Measurements from ENCODE around the gene LHX8. TPM values are rescaled to one million over a fixed set of nuclear protein-coding genes. Genes with fewer than 3 reads are reported as not detected.

LHX8 gene
- total RNA-seq, 1 donor from 2014 or later, result not detected

DNA sequence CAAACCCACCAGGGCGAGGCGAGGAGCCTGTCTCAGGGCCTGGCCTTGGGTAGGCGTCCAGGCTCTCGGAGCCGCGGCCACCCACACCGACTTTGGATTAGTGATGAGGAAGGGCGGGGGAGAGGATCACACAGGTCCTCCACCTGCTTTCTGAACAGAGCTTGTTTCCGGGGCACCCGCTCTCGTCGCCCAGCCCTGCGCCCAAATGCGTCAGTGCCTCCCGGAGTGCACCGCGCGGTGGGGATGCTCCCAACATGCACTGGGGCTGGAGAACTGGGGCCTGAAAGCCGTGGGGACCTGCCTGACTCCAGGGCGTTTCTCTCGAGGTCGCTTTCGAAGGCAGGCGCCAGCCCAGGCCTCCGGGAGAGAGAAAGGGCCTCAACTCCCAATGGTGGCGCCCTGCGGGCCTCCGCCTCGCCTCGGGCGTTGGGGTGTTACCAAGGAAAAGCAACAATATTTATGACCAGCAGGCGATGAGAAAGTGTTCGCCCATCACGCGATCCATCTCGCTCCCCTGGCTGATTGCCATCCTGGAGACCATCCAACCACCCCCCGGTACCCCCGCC is 8.9 kb upstream of the LHX8 start:
- Histone ChIP-seq H3K4me3 (ENCODE audit: low read depth, low read length) (no peak overlapping the region), H3K36me3 (ENCODE audit: control insufficient read depth, insufficient read depth, low read length) (no peaks in the 10 kb centered on the region), H3K27me3 (ENCODE audit: control insufficient read depth, insufficient read depth, low read length) (peaks cover 34% of the 10 kb centered on the region)
- TF ChIP-seq, protein P1, sequence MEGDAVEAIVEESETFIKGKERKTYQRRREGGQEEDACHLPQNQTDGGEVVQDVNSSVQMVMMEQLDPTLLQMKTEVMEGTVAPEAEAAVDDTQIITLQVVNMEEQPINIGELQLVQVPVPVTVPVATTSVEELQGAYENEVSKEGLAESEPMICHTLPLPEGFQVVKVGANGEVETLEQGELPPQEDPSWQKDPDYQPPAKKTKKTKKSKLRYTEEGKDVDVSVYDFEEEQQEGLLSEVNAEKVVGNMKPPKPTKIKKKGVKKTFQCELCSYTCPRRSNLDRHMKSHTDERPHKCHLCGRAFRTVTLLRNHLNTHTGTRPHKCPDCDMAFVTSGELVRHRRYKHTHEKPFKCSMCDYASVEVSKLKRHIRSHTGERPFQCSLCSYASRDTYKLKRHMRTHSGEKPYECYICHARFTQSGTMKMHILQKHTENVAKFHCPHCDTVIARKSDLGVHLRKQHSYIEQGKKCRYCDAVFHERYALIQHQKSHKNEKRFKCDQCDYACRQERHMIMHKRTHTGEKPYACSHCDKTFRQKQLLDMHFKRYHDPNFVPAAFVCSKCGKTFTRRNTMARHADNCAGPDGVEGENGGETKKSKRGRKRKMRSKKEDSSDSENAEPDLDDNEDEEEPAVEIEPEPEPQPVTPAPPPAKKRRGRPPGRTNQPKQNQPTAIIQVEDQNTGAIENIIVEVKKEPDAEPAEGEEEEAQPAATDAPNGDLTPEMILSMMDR (IDR thresholded peaks at IDR 0.05; ENCODE audit: insufficient read depth, low read length, severe bottlenecking), result no peak
- no peak for FAIRE-seq
- DNase-seq (ENCODE audit: low read depth), result no peak

DNA sequence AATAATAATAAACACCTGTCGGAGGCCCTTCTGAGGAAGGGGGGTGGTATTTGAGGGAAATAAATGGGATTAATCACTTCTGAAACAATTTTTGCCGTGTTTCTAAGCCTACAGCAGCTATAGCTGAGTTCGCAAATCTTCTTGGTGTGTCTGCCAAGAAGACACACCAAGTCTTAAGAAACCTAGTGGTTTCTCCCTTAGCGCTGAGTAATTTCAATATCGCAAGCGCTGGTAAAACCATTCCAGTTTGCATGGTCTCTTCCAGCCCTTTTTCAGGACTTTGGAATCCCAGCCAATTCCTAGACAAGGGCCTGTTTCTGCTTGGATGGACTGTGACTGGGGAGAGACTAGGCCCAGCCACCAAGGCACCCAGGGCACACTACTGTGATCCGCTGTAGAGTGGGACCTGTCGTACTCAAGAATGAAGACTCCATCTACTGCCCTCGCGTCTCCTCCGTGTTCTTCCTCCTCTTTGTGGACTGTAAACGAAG is 7.5 kb upstream of the LHX8 start:
- Histone ChIP-seq H3K27me3 (ENCODE audit: control insufficient read depth, insufficient read depth, low read length) (peaks cover 47% of the 10 kb centered on the region), H3K4me3 (ENCODE audit: low read depth, low read length) (no peak overlapping the region), H3K36me3 (ENCODE audit: control insufficient read depth, insufficient read depth, low read length) (no peaks in the 10 kb centered on the region)
- no peak for DNase-seq (ENCODE audit: low read depth)
- no peak for FAIRE-seq
- TF ChIP-seq, protein P1 (IDR thresholded peaks at IDR 0.05; ENCODE audit: insufficient read depth, low read length, severe bottlenecking), result no peak

DNA sequence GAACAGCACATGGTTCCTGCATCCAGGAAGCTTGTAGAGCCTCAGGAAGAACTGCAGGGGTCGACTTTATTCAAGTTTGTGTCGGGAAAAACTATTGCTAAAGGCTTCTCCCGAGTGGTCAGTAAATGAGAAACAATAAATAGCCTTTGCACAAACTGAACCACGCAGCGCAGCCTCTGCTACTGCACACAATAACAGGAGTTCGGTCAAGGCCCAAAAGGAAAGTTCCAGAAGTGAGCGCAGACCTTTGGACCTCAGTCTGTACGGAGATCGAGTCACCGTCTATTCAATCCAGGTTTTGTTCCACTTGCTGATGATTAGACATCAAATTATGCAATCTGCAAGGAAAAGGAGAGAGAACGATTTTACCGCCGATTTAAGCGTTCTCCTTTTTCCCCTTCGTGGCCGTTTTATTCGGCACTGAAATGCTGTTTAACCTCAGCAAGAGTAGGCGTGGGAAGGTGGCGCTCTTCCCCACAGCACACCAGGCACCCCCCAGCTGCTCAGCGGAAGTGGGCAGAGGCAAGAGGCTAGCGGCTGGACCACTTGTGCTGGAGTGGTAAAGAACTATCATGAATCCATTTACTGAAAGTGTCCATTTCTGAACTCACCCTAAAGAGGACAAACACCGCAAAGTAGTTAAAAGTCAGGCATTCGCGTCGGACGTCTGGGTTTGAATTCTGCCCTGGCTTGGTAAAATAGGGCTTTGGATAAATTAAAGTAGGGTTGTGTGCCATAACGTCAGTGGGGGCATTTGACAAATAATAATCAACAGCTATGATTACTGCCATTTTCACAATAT is 6.1 kb upstream of the LHX8 start:
- no peak for DNase-seq (ENCODE audit: low read depth)
- TF ChIP-seq, protein P1 (IDR thresholded peaks at IDR 0.05; ENCODE audit: insufficient read depth, low read length, severe bottlenecking), result no peak
- no peak for FAIRE-seq
- Histone ChIP-seq H3K27me3 (ENCODE audit: control insufficient read depth, insufficient read depth, low read length) (peaks cover 57% of the 10 kb centered on the region), H3K4me3 (ENCODE audit: low read depth, low read length) (no peak overlapping the region), H3K36me3 (ENCODE audit: control insufficient read depth, insufficient read depth, low read length) (no peaks in the 10 kb centered on the region)

DNA sequence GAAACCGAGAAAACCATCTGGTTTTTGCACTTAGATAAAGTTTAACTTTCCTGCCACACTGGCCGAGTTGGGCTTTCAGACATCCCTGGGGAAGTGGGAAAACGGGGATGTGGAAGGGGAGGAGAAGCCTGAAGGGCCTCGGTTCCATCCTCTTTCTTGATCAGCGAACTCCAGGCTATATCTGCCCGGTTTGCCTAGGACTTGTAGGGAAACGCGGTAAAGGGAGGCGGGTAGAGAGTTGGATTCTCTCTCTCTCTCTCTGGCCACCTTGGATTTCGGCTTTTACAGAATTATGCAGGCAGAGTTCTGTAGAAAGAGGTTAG is 4.6 kb upstream of the LHX8 start:
- peaks cover 62% of the 10 kb centered on the region for H3K27me3 ChIP-seq (ENCODE audit: control insufficient read depth, insufficient read depth, low read length)
- TF ChIP-seq, protein P1 (IDR thresholded peaks at IDR 0.05; ENCODE audit: insufficient read depth, low read length, severe bottlenecking), result no peak
- H3K4me3 ChIP-seq (ENCODE audit: low read depth, low read length), result no peak overlapping the region
- FAIRE-seq (no peak), DNase-seq (ENCODE audit: low read depth) (no peak)
- no peaks in the 10 kb centered on the region for H3K36me3 ChIP-seq (ENCODE audit: control insufficient read depth, insufficient read depth, low read length)

DNA sequence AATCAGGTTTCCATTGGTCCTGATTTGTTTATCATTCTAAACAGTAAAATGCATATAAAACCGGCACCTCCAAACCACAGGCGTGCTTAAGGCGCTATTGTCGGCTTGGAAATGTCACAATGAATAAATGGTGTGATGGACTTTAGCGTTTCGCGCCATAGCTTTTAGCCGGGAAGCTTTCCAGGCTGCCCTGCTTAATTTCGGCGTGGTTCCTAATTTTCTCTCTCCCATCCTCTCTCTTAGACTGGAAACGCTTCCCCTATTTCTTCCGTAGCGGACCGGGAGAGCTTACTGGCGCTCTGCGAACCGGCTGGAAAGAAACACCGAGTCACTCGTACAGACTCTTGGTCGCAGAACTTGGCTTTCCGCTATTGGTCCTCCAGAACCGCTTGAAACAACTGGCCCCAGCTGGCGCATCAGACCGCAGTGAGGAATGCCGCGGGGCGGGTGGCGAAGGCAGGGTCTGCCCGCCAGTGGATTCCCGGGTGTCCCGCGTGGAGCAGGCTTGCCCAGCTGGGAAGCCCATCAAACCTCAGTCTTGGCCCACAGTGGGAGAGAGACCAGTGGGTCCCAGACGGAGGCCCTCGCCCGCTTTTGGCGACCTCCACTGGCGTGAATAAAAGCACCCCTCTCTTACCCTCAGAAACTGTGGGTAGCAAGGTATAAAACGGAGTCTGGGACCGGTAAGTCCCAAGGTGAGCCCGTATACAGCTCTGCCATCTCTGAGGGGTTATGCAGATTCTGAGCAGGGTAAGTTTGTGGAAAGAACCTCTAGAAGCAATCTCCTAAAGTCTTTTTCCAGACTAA is 4.0 kb upstream of the LHX8 start:
- TF ChIP-seq, protein P1 (IDR thresholded peaks at IDR 0.05; ENCODE audit: insufficient read depth, low read length, severe bottlenecking), result no peak
- H3K27me3 ChIP-seq (ENCODE audit: control insufficient read depth, insufficient read depth, low read length), result peaks cover 67% of the 10 kb centered on the region
- no peak for DNase-seq (ENCODE audit: low read depth)
- H3K4me3 ChIP-seq (ENCODE audit: low read depth, low read length), result no peak overlapping the region
- H3K36me3 ChIP-seq (ENCODE audit: control insufficient read depth, insufficient read depth, low read length), result no peaks in the 10 kb centered on the region
- FAIRE-seq, result no peak
